HepG2 (cell line): ENCODE data around the gene RB1. TPM values are rescaled to one million over a fixed set of nuclear protein-coding genes. Genes with fewer than 3 reads are reported as not detected.

ENCODE experiments used
- ATAC-seq: fragments of 200-7000 bp; cut with Tn5 transposase; 3 replicates; pipeline ENCODE4 v1.9.1; 2020; ENCODE audit warnings: mild to moderate bottlenecking, moderate library complexity
- BruUV-seq: library from RNA; stranded (reverse); fragments of 400-500 nt; replicated peaks from 2 replicates; lab custom pipeline; 2021; lab: Mats Ljungman, UMichigan
- CTCF ChIA-PET: fragments of 300-600 bp; formaldehyde crosslinking; extraction: SDS; loops from one replicate; lab custom pipeline; 2021; ENCODE audit warnings: low total read pairs, inconsistent platforms, low intra/inter-chr PET ratio; lab: Yijun Ruan, JAX
- POLR2A ChIA-PET: fragments of 350-600 bp; sonication (Branson Sonifier 250); formaldehyde crosslinking; loops from one replicate; lab custom pipeline; 2020; ENCODE audit warnings: antibody characterized with exemption, inconsistent platforms; lab: Yijun Ruan, JAX
- DNase-seq: peaks from one replicate; pipeline ENCODE4 v3.0.0-alpha.2; 2015; ENCODE audit warnings: low spot score
- FAIRE-seq: peaks from 3 replicates; lab custom pipeline; 2011; peaks lifted over from hg19 to GRCh38; lab: Jason Lieb, UNC
- H2AFZ ChIP-seq: one replicate; pipeline ENCODE4 v1.6.1; 2011; ENCODE audit warnings: low read length, inconsistent platforms
- H3K27ac ChIP-seq: fragments of 300-600 bp; 3 replicates; pipeline ENCODE4 v1.8.0; 2011; ENCODE audit warnings: mixed run types, mild to moderate bottlenecking, mixed read lengths, low read length, inconsistent platforms; ENCODE audit not compliant: insufficient read depth; ENCODE audit errors: extremely low read length
- H3K27me3 ChIP-seq, 2 experiments: fragments of 200-600 bp in 1 of 2; 2 replicates in 1 of 2; 3 replicates in 1 of 2; pipeline versions ENCODE4 v1.6.0 to v1.8.0; 2011; ENCODE audit warnings: low read length in 2 of 2, mild to moderate bottlenecking in 2 of 2, moderate library complexity in 2 of 2, inconsistent platforms in 1 of 2; ENCODE audit not compliant: insufficient read depth in 2 of 2, control insufficient read depth in 1 of 2
- H3K36me3 ChIP-seq, 2 experiments: fragments of 200-600 bp in 1 of 2; replicated peaks in 1 of 2; 2 replicates in 1 of 2; 3 replicates in 1 of 2; pipeline versions ENCODE4 v1.5.1 to v1.8.0; 2011; ENCODE audit warnings: low read length in 2 of 2, inconsistent platforms in 1 of 2; ENCODE audit not compliant: insufficient read depth in 2 of 2, control insufficient read depth in 1 of 2
- H3K4me1 ChIP-seq: 2 replicates; pipeline ENCODE4 v1.5.1; 2012; ENCODE audit warnings: low read length, inconsistent platforms; ENCODE audit not compliant: insufficient read depth
- H3K4me2 ChIP-seq: 2 replicates; pipeline ENCODE4 v1.6.0; 2011; ENCODE audit warnings: low read depth, low read length, inconsistent platforms
- H3K4me3 ChIP-seq, 3 experiments: fragments of 200-600 bp in 1 of 3; sonication (generic), shearing (Covaris generic) in 1 of 3; replicated peaks in 1 of 3; 2 replicates each; pipeline ENCODE4 v1.5.1; 2011 to 2016; ENCODE audit warnings: low read length in 3 of 3, inconsistent platforms in 2 of 3, low read depth in 2 of 3, mild to moderate bottlenecking in 2 of 3, control low read depth in 1 of 3, mixed read lengths in 1 of 3; ENCODE audit not compliant: insufficient read depth in 1 of 3
- H3K79me2 ChIP-seq: one replicate; pipeline ENCODE4 v1.6.1; 2011; ENCODE audit warnings: low read length, inconsistent platforms; ENCODE audit not compliant: insufficient read depth
- H3K9ac ChIP-seq: 2 replicates; pipeline ENCODE4 v1.6.0; 2011; ENCODE audit warnings: mild to moderate bottlenecking, low read depth, low read length, inconsistent platforms; ENCODE audit not compliant: insufficient read depth
- H3K9me3 ChIP-seq: 2 replicates; pipeline ENCODE4 v1.5.1; 2012; ENCODE audit warnings: mild to moderate bottlenecking, low read length
- H4K20me1 ChIP-seq: 2 replicates; pipeline ENCODE4 v1.6.0; 2011; ENCODE audit warnings: inconsistent platforms, mild to moderate bottlenecking, low read length, moderate library complexity; ENCODE audit not compliant: insufficient read depth
- FOXO1 ChIP-seq: sonication (generic); formaldehyde crosslinking; IDR thresholded peaks from 2 replicates; pipeline ENCODE4 v1.4.0; 2020; ENCODE audit warnings: missing genetic modification reagents
- HOXA9 ChIP-seq: sonication (generic); formaldehyde crosslinking; IDR thresholded peaks from 2 replicates; pipeline ENCODE4 v1.8.1; 2022; ENCODE audit warnings: missing genetic modification reagents, mild to moderate bottlenecking, moderate library complexity, borderline replicate concordance
- IKZF1 ChIP-seq: fragments of 450-650 bp; IDR thresholded peaks from 2 replicates; pipeline ENCODE4 v1.7.1; 2016
- MIER2 ChIP-seq: IDR thresholded peaks from 2 replicates; pipeline ENCODE4 v1.6.1; 2016; ENCODE audit warnings: missing biosample characterization, missing genetic modification reagents
- PAWR ChIP-seq: sonication (generic); formaldehyde crosslinking; IDR thresholded peaks from 2 replicates; pipeline ENCODE4 v1.4.0; 2020; ENCODE audit warnings: missing genetic modification reagents, mild to moderate bottlenecking, borderline replicate concordance
- POLR2AphosphoS5 ChIP-seq: IDR thresholded peaks from 2 replicates; pipeline ENCODE4 v1.6.1; 2012; ENCODE audit warnings: low read depth, low read length
- SP1 ChIP-seq, 2 experiments: fragments of 450-650 bp in 1 of 2; sonication (generic) in 1 of 2; formaldehyde crosslinking in 1 of 2; IDR thresholded peaks; 2 replicates each; pipeline versions ENCODE4 v1.4.0 to v1.6.1; 2016 to 2020; ENCODE audit warnings: missing genetic modification reagents in 1 of 2
- SPEN ChIP-seq: sonication (generic); formaldehyde crosslinking; IDR thresholded peaks from 2 replicates; pipeline ENCODE4 v1.5.1; 2020; ENCODE audit warnings: low read depth, mild to moderate bottlenecking, missing genetic modification reagents
- THAP11 ChIP-seq: IDR thresholded peaks from 2 replicates; pipeline ENCODE4 v1.6.1; 2016; ENCODE audit warnings: missing biosample characterization, missing genetic modification reagents
- THYN1 ChIP-seq: sonication (generic); formaldehyde crosslinking; IDR thresholded peaks from 2 replicates; pipeline ENCODE4 v1.8.1; 2023; ENCODE audit warnings: low read depth, mild to moderate bottlenecking, moderate library complexity, missing genetic modification reagents, borderline replicate concordance
- ZFAT ChIP-seq: sonication (generic); formaldehyde crosslinking; conservative IDR thresholded peaks from 2 replicates; pipeline ENCODE4 v1.8.1; 2023; ENCODE audit warnings: missing genetic modification reagents, inconsistent platforms
- ZNF740 ChIP-seq: sonication (generic); formaldehyde crosslinking; IDR thresholded peaks from 2 replicates; pipeline ENCODE4 v1.4.0; 2020; ENCODE audit warnings: missing genetic modification reagents
- ZNF772 ChIP-seq: sonication (generic); formaldehyde crosslinking; IDR thresholded peaks from 2 replicates; pipeline ENCODE4 v1.5.0; 2020; ENCODE audit warnings: mild to moderate bottlenecking, missing genetic modification reagents
- ZSCAN5A ChIP-seq: sonication (generic); formaldehyde crosslinking; IDR thresholded peaks from 2 replicates; pipeline ENCODE4 v1.8.0; 2022; ENCODE audit warnings: mild to moderate bottlenecking, missing genetic modification reagents, borderline replicate concordance
- WGBS: methylation state at CpG from one replicate; pipeline ENCODE4 v1.1.6; 2017; ENCODE audit warnings: low lambda C conversion rate; 5-methylcytosine and 5-hydroxymethylcytosine counted together
- in situ Hi-C: cut with HindIII; loops from 2 replicates; pipeline ENCODE4 v1.10.0; 2017; ENCODE audit warnings: low pct_unique_long_range_greater_than_20kb; ENCODE audit not compliant: extremely low pct_ligation_motif_present
- intact Hi-C: fragments of 100-400 bp; cut with micrococcal nuclease; formaldehyde crosslinking; loops from one replicate; pipeline ENCODE4 v1.10.0; 2022; ENCODE audit not compliant: unreplicated experiment
- polyA plus RNA-seq, 8 experiments: library from polyadenylated mRNA; depleted of rRNA in 3 of 8; stranded (reverse) in 7 of 8; unstranded in 1 of 8; fragments of >200 nt; fragmentation: Illumina TruSeq in 4 of 8; extraction: Trizol in 4 of 8; gene quantifications; 2 replicates each; pipeline versions ENCODE4 v1.2.1 to v1.2.3, GENCODE V29; 2011 to 2016; ENCODE audit warnings: low read depth in 4 of 8, missing spikeins in 1 of 8, mixed read lengths in 1 of 8; ENCODE audit not compliant: insufficient read depth in 1 of 8
- total RNA-seq, 5 experiments: library from RNA; depleted of rRNA; stranded (reverse); fragments of >200 nt; fragmentation: Illumina TruSeq; extraction: Trizol; gene quantifications; 2 replicates each; pipeline ENCODE4 v1.2.3, GENCODE V29; 2016; ENCODE audit warnings: low read depth in 1 of 5
- TF ChIP-seq, protein P1 (sequence below): sonication (generic); formaldehyde crosslinking; IDR thresholded peaks from 2 replicates; pipeline ENCODE4 v1.8.0; 2022; ENCODE audit warnings: missing genetic modification reagents, mild to moderate bottlenecking, moderate library complexity, borderline replicate concordance

Gene RB1
- total and polyA plus RNA-seq, 2 of the 13 experiments (the other 11 are each of a cell fraction or from before 2014, with no cell fraction given), result 15.6 to 23.7 TPM

- Histone ChIP-seq H3K27ac (no peak overlapping the region), H3K27me3 (no peaks in the 10 kb centered on the region)
- in situ Hi-C loops, result no loop called here
- WGBS, result 93% methylated on average over 5 of the region's 5 CpGs
- FAIRE-seq, result no peak
- no peak for TF ChIP-seq THYN1 (CRISPR knock-in tag)
- TF ChIP-seq, all 625 proteins: peak for 0
- H3K9ac ChIP-seq, result no peak overlapping the region
- H3K79me2 ChIP-seq, result no peaks in the 10 kb centered on the region
- no peak overlapping the region for H3K4me3 ChIP-seq
- BruUV-seq, result no TSS peak
- H3K9me3 ChIP-seq, result no peaks in the 10 kb centered on the region
- no peak for ATAC-seq
- DNase-seq, result no peak
- intact Hi-C loops, result no loop called here
- no peaks in the 10 kb centered on the region for H4K20me1 ChIP-seq
- H2AFZ ChIP-seq, result no peak overlapping the region
- H3K36me3 ChIP-seq, result no peaks in the 10 kb centered on the region
- no peak overlapping the region for H3K4me2 ChIP-seq
- POLR2A ChIA-PET, result no interaction called here
- peaks cover 5% of the 10 kb centered on the region; the same call in 1 of the 2 replicates for H3K4me1 ChIP-seq
- CTCF ChIA-PET, result no interaction called here
Observed at GRCh38 chr13:48510698-48511097, 207.1 kb downstream of the RB1 start.

DNA sequence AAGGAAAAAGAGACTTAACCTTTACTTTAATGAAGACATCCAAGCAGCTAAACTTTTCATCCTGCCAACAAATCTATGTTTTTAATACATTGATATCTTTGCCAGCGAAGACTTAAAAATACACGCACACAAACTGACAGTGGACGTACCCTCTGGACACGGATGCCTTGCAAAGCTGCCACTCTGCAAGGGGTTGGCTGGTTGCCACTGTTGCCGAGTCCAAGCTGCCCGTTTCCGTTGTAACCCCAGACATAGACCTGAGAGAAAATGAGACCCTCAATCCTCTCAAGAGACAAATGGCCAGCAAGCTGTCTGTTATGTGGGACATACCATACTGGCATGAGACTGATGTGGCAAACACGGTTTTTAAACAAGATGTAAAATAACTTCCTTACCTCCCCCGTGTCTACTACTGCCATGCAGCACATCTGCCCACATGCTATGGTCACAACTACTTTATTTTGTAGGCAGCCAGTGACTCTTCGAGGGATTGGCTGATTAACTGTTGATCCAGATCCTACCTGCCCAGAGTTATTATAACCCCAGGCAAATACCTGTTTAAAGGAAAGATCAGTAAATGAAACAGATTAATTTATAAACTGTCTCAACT is 208.2 kb downstream of the RB1 start:
- H4K20me1 ChIP-seq, result no peaks in the 10 kb centered on the region
- H3K27ac ChIP-seq, result no peak overlapping the region
- in situ Hi-C loops, result no loop called here
- no peak for FAIRE-seq
- intact Hi-C loops, result no loop called here
- H3K4me1 ChIP-seq, result peaks cover 5% of the 10 kb centered on the region; the same call in 1 of the 2 replicates
- DNase-seq, result no peak
- H3K9ac ChIP-seq, result no peak overlapping the region
- H3K4me3 ChIP-seq, result no peak overlapping the region
- 87% methylated on average over 10 of the region's 10 CpGs for WGBS
- H3K27me3 ChIP-seq, result no peaks in the 10 kb centered on the region
- CTCF ChIA-PET, result no interaction called here
- no peaks in the 10 kb centered on the region for H3K79me2 ChIP-seq
- no peaks in the 10 kb centered on the region for H3K9me3 ChIP-seq
- no peak overlapping the region for H2AFZ ChIP-seq
- H3K4me2 ChIP-seq, result no peak overlapping the region
- H3K36me3 ChIP-seq, result no peaks in the 10 kb centered on the region
- TF ChIP-seq ZFAT (CRISPR knock-in tag) (no peak), HOXA9 (CRISPR knock-in tag) (no peak), SP1 (IDR thresholded peaks at IDR 0.05) (no peak), SP1 (CRISPR knock-in tag; IDR thresholded peaks at IDR 0.05) (no peak), ZNF740 (no peak), POLR2AphosphoS5 (no peak), THAP11 (no peak), PAWR (CRISPR knock-in tag) (no peak), FOXO1 (CRISPR knock-in tag) (no peak), IKZF1 (no peak), ZSCAN5A (CRISPR knock-in tag) (no peak), ZNF772 (no peak), SPEN (no peak), MIER2 (CRISPR knock-in tag) (no peak)
- TF ChIP-seq, protein P1, sequence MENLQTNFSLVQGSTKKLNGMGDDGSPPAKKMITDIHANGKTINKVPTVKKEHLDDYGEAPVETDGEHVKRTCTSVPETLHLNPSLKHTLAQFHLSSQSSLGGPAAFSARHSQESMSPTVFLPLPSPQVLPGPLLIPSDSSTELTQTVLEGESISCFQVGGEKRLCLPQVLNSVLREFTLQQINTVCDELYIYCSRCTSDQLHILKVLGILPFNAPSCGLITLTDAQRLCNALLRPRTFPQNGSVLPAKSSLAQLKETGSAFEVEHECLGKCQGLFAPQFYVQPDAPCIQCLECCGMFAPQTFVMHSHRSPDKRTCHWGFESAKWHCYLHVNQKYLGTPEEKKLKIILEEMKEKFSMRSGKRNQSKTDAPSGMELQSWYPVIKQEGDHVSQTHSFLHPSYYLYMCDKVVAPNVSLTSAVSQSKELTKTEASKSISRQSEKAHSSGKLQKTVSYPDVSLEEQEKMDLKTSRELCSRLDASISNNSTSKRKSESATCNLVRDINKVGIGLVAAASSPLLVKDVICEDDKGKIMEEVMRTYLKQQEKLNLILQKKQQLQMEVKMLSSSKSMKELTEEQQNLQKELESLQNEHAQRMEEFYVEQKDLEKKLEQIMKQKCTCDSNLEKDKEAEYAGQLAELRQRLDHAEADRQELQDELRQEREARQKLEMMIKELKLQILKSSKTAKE (CRISPR knock-in tag), result no peak
- TF ChIP-seq, all 625 proteins: peak for 0
- ATAC-seq, result no peak
- BruUV-seq, result no TSS peak
- POLR2A ChIA-PET, result no interaction called here
